ENCODE data around the gene COL9A3.

DNA sequence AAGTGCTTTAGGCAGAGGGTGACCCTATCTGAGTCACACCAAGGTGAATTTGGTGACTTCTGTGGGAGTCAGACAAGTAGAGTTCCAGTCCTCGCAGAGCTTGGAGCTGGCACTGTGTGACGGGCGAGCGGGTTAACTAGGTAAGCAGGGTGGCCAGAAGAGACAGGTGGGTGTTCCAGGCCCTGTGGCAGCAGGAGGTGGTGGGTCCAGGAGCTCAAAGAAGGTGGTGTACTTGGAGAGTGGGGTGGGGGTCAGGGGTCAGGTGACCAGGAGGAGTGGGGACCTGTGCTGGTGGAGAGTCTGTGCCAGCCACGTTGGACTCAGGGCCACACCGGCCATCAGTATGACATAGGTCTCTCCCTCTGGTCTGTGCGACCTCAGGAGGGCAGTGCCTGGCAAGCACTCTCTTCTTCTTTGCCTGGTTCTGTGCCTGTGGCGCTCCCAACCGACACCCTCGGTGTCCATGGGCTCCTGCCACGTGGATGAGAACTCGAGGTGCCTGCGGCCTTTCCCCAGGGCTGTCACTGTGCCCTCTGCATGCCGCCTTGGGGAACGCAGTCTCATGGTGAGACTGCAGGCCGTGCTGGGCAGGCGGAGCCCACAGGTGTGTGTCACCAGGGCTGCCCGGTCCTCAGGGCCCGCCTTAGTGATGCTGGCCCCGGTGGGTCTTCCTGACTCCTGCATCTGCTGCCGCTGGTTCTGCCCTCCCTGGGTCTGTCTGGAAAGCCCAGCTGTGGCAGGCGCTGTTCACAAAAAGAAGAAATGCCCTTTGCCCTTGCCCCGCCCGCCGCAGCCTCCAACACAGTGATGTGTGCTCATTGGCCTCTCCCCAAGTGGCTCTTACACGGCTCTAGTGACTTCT, 18.9 kb upstream of the COL9A3 start:
- TF ChIP-seq, protein P1, sequence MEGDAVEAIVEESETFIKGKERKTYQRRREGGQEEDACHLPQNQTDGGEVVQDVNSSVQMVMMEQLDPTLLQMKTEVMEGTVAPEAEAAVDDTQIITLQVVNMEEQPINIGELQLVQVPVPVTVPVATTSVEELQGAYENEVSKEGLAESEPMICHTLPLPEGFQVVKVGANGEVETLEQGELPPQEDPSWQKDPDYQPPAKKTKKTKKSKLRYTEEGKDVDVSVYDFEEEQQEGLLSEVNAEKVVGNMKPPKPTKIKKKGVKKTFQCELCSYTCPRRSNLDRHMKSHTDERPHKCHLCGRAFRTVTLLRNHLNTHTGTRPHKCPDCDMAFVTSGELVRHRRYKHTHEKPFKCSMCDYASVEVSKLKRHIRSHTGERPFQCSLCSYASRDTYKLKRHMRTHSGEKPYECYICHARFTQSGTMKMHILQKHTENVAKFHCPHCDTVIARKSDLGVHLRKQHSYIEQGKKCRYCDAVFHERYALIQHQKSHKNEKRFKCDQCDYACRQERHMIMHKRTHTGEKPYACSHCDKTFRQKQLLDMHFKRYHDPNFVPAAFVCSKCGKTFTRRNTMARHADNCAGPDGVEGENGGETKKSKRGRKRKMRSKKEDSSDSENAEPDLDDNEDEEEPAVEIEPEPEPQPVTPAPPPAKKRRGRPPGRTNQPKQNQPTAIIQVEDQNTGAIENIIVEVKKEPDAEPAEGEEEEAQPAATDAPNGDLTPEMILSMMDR (conservative IDR thresholded peaks at IDR 0.05; ENCODE audit: low read length): no peak
- TF ChIP-seq EZH2phosphoT487 (IDR thresholded peaks at IDR 0.05; ENCODE audit: borderline replicate concordance): no peak

Measured in Loucy (cell line).